Glutamatergic neuron (in vitro differentiated cells): ENCODE data around the gene ASTN2. TPM values are rescaled to one million over a fixed set of nuclear protein-coding genes. Genes with fewer than 3 reads are reported as not detected.
A peak's percentile ranks its signal among the peaks of the same experiment; 100 is the strongest.

Experiments used
- DNase-seq: peaks from one replicate; pipeline ENCODE4 v3.0.0; 2022
- H3K27ac Mint-ChIP-seq: one replicate; pipeline ENCODE4 v1.8.0; 2020; ENCODE audit warnings: mild to moderate bottlenecking, mixed read lengths, inconsistent platforms; ENCODE audit not compliant: unreplicated experiment
- H3K27me3 Mint-ChIP-seq: one replicate; pipeline ENCODE4 v1.8.0; 2020; ENCODE audit warnings: mild to moderate bottlenecking, moderate library complexity, mixed read lengths, inconsistent platforms; ENCODE audit not compliant: unreplicated experiment
- H3K36me3 Mint-ChIP-seq: one replicate; pipeline ENCODE4 v1.8.0; 2020; ENCODE audit warnings: mild to moderate bottlenecking, mixed read lengths, inconsistent platforms; ENCODE audit not compliant: unreplicated experiment
- H3K4me1 Mint-ChIP-seq: one replicate; pipeline ENCODE4 v1.8.0; 2020; ENCODE audit warnings: mild to moderate bottlenecking, low read depth, mixed read lengths, inconsistent platforms; ENCODE audit not compliant: unreplicated experiment
- H3K4me3 Mint-ChIP-seq: one replicate; pipeline ENCODE4 v1.8.0; 2020; ENCODE audit warnings: mild to moderate bottlenecking, mixed read lengths, inconsistent platforms; ENCODE audit not compliant: unreplicated experiment
- H3K9me3 Mint-ChIP-seq: one replicate; pipeline ENCODE4 v1.8.0; 2020; ENCODE audit warnings: mild to moderate bottlenecking, moderate library complexity, mixed read lengths, inconsistent platforms; ENCODE audit not compliant: unreplicated experiment
- CTCF ChIP-seq: fragments of 200-600 bp; sonication (generic); IDR thresholded peaks from one replicate; pipeline ENCODE4 v1.5.0; 2021; ENCODE audit not compliant: partially characterized antibody, unreplicated experiment
- total RNA-seq: library from RNA; stranded (reverse); fragmentation: NEBNext Ultra II Directional; extraction: Animal tissue kit (Norgen Biotek cat#: 25700); gene quantifications from one replicate; pipeline ENCODE4 v1.2.1, GENCODE V29; 2021; ENCODE audit not compliant: unreplicated experiment

ASTN2 gene
- total RNA-seq, 1 donor from 2014 or later = 134 TPM

GRCh38 chr9:117418111-117418510 is 3.3 kb upstream of the ASTN2 start:
- Mint-ChIP-seq H3K27ac (no peak overlapping the region), H3K27me3 (peaks cover 3% of the 10 kb centered on the region), H3K4me1 (peaks cover 5% of the 10 kb centered on the region), H3K4me3 (no peak overlapping the region), H3K36me3 (no peaks in the 10 kb centered on the region), H3K9me3 (peaks cover 4% of the 10 kb centered on the region)
- TF ChIP-seq CTCF = no peak
- DNase-seq = no peak

GRCh38 chr9:117416856-117417255 is 2.0 kb upstream of the ASTN2 start:
- no peak for DNase-seq
- no peak overlapping the region for H3K27ac Mint-ChIP-seq
- peaks cover 4% of the 10 kb centered on the region for H3K9me3 Mint-ChIP-seq
- no peaks in the 10 kb centered on the region for H3K36me3 Mint-ChIP-seq
- H3K27me3 Mint-ChIP-seq = peaks cover 5% of the 10 kb centered on the region
- TF ChIP-seq CTCF = no peak
- no peak overlapping the region for H3K4me3 Mint-ChIP-seq
- no peaks in the 10 kb centered on the region for H3K4me1 Mint-ChIP-seq

GRCh38 chr9:117415358-117415914 is 579 bp upstream of the ASTN2 start:
- H3K9me3 Mint-ChIP-seq = peaks cover 4% of the 10 kb centered on the region
- peak; percentile 63 for DNase-seq
- H3K4me1 Mint-ChIP-seq = peaks cover 5% of the 10 kb centered on the region
- no peak overlapping the region for H3K4me3 Mint-ChIP-seq
- H3K36me3 Mint-ChIP-seq = no peaks in the 10 kb centered on the region
- H3K27me3 Mint-ChIP-seq = peaks cover 5% of the 10 kb centered on the region
- no peak overlapping the region for H3K27ac Mint-ChIP-seq
- TF ChIP-seq CTCF = peak; percentile 25

GRCh38 chr9:117414220-117414905 is 494 bp downstream of the ASTN2 start:
- Mint-ChIP-seq H3K36me3 (no peaks in the 10 kb centered on the region), H3K27me3 (peaks cover 5% of the 10 kb centered on the region), H3K9me3 (peaks cover 4% of the 10 kb centered on the region), H3K27ac (no peak overlapping the region), H3K4me3 (peak overlapping the region; percentile 93), H3K4me1 (peaks cover 14% of the 10 kb centered on the region)
- DNase-seq = peak; percentile 67
- no peak for TF ChIP-seq CTCF

- TF ChIP-seq CTCF = peak; percentile 49
- Mint-ChIP-seq H3K27ac (peak overlapping the region; percentile 69), H3K9me3 (peaks cover 4% of the 10 kb centered on the region), H3K4me3 (peak overlapping the region; percentile 93), H3K27me3 (peaks cover 5% of the 10 kb centered on the region), H3K36me3 (no peaks in the 10 kb centered on the region), H3K4me1 (peaks cover 20% of the 10 kb centered on the region)
- peak; percentile 84 for DNase-seq
These were observed 1.3 kb downstream of the ASTN2 start for GRCh38 chr9:117413346-117414219.
